Measurements from ENCODE around the gene MAP3K20. TPM values are rescaled to one million over a fixed set of nuclear protein-coding genes. Genes with fewer than 3 reads are reported as not detected.
"Not testable (repeated sequence)": the region's sequence is repeated elsewhere in the genome, so short reads cannot be mapped to it uniquely, and the experiment has no call there.

The MAP3K20 gene
- total RNA-seq, 2 donors from 2014 or later: 138 to 167 TPM

DNA sequence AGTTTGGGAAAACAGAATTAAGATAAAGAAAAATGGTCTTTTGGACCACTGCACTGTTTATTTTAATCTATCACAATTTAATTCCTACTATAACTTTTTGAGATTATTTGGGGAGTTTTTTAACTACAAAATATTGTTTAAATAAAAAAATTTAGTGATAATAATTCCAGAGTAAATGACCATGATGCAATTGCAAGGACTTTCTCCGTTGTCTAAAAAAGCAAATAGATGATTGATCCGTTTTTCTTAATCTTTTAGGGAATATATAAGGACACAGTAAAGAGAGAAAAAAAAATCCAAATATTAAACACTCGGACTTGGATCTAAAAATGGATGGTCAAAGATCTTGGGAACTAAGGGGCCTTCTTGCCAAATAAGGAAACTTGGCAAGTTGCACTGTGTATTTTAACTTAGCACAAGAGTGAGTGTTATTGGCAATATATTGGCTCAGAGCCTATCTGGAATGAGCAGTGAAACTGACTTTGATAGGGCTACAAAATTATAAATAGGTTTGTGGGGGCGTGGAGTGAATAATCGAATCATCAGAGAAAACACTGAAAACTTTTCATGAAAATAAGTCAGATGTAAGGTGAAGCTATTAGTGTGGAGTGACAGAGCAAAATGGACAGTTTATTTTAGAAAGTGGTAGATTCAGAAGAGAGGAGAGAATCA is 2.0 kb downstream of the MAP3K20 start:
- intact Hi-C loops (cut with DNase I): loop anchor here in 1 of 2 donors (5.0 kb wide), 1 partner anchor 130 kb away; no protein-coding TSS in a partner anchor
- no peak for DNase-seq (ENCODE audit: low spot score)

DNA sequence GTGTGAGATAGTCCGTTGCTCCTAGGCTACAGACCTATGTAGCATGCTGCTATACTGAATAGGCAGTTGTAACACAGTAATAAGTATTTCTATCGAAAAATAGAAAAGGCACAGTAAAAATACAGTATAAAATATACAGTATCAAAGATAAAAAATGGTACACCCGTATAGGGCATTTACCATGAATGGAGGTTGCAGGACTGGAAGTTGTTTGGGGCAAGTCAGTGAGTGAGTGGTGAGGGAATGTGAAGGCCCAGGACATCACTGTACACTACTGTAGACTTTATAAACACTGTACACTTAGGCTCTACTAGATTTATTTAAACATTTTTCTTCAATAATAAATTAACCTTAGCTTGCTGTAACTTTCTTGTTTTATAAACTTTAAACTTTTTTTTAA is 3.5 kb downstream of the MAP3K20 start:
- intact Hi-C loops (cut with DNase I): loop anchor here in 1 of 2 donors (5.0 kb wide), 1 partner anchor 128 kb away; no protein-coding TSS in a partner anchor
- no peak for DNase-seq (ENCODE audit: low spot score)

DNA sequence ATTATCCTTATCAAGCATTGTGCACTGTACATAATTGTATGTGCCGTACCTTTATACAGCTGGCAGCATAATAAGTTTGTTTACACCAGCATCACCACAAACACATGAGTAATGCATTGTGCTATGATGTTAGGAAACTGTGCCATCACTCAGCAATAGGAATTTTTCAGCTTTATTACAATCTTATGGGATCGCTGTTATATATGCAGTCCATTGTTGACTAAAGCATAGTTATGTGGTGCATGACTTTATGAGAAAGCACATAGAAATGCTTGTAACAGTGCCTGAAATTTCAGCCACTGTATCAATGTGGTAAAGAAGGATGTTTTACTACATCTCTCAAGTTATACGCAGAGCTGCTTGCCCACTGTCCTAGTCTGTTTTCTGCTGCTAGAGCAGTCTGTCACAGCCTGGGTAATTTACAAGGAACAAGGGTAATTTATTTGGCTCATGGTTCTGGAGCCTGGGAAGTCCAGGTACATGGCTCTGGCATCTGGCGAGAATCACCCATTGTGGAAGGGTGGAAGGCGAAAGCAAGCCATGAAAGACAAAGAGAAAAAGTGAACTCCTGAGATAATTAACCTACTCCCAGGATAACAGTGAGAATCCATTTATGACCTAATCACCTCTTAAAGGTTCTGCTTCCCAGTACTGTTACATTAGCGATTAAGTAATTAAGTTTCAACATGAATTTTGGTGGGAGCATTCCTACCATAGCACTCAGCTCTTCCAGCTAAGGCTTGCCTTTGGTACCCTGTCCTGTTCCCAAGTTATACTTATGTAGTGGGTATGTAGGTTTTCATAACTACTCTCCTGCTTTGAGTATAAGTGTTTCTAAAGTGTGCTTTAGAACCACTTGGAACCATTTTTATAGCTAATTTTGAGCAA is 4.6 kb downstream of the MAP3K20 start:
- DNase-seq (ENCODE audit: low spot score): no peak
- intact Hi-C loops (cut with DNase I): loop anchor here in 1 of 2 donors (5.0 kb wide), 1 partner anchor 127 kb away; no protein-coding TSS in a partner anchor

DNA sequence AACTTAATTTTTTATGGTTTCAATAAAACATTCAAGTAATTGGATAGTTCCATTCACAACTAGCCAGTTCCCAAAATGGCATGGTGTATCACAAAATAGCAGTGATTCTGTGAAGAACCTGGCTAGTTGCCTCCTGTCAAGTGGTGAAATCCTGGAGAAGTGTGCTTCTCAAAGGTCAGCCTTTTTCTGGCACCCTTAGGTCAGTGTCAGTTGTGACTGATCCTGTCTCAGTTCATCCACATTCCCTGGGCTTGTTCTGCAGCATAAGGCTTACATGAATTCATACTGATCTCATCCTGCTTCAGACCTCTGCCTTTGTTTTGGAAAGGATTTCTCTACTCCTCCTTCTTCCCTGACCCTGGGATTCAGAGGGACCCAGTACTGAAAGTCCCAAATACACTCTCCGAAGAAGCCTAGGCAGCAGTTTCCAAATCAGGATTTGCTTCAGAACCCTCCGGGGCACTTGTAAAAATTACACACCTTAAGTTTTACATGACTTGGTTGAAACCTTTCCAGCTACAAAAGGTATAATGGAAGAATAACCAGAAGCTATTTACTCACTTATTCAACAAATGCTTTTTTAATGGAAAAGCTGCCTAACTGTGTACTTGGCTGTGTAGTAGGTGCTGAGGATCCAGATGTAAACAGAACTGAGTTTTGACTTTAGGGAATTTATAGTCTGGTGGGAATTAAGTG is 11.0 kb downstream of the MAP3K20 start:
- DNase-seq (ENCODE audit: low spot score): no peak
- intact Hi-C loops (cut with DNase I): no loop called here

- intact Hi-C loops (cut with DNase I): no loop called here
- no peak for DNase-seq (ENCODE audit: low spot score)
Measured at GRCh38 chr2:173087214-173087581, 11.6 kb downstream of the MAP3K20 start.

- intact Hi-C loops (cut with DNase I): no loop called here
Measured at GRCh38 chr2:173087793-173088496, 12.3 kb downstream of the MAP3K20 start.

GRCh38 chr2:173090276-173090877 is 14.7 kb downstream of the MAP3K20 start:
- no peak for DNase-seq (ENCODE audit: low spot score)
- intact Hi-C loops (cut with DNase I): no loop called here

More at GRCh38 chr2:173087793-173088496, 12.3 kb downstream of the MAP3K20 start:
- DNase-seq (ENCODE audit: low spot score): no peak

- intact Hi-C loops (cut with DNase I): no loop called here
- no peak for DNase-seq (ENCODE audit: low spot score)
Measured at GRCh38 chr2:173090973-173091660, 15.5 kb downstream of the MAP3K20 start.

DNA sequence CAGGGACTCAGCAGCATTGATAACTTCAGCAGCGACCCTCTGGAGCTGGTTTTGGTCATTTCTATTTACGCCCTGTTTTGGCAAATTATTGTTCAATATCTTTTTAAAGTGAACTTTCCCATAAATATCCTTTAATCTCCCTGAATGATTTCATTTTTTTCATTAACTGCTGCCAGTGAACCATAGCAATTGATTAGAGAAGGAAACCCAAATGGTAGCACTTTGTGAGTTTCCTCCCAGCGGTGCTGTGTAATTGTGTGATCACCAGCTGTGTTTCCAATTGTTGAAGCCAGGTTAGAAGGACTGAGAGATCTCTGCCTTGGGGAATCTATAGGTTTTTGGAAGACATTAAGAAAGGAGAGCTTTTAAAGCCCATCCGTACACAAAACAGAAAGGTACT is 16.3 kb downstream of the MAP3K20 start:
- no peak for DNase-seq (ENCODE audit: low spot score)
- intact Hi-C loops (cut with DNase I): no loop called here

GRCh38 chr2:173092844-173093402 is 17.3 kb downstream of the MAP3K20 start:
- intact Hi-C loops (cut with DNase I): no loop called here
- DNase-seq (ENCODE audit: low spot score): no peak

- intact Hi-C loops (cut with DNase I): not testable (repeated sequence)
Measured at GRCh38 chr2:173093617-173094016, 18.0 kb downstream of the MAP3K20 start.

GRCh38 chr2:173094731-173095130 is 19.1 kb downstream of the MAP3K20 start:
- intact Hi-C loops (cut with DNase I): no loop called here
- no peak for DNase-seq (ENCODE audit: low spot score)

More at GRCh38 chr2:173093617-173094016, 18.0 kb downstream of the MAP3K20 start:
- DNase-seq (ENCODE audit: low spot score): not testable (repeated sequence)

GRCh38 chr2:173095356-173095755 is 19.7 kb downstream of the MAP3K20 start:
- intact Hi-C loops (cut with DNase I): no loop called here
- DNase-seq (ENCODE audit: low spot score): no peak

- no peak for DNase-seq (ENCODE audit: low spot score)
- intact Hi-C loops (cut with DNase I): no loop called here
Measured at GRCh38 chr2:173099271-173099670, 23.6 kb downstream of the MAP3K20 start.

GRCh38 chr2:173099804-173100203 is 24.2 kb downstream of the MAP3K20 start:
- DNase-seq (ENCODE audit: low spot score): no peak
- intact Hi-C loops (cut with DNase I): no loop called here

GRCh38 chr2:173101687-173102086 is 26.0 kb downstream of the MAP3K20 start:
- intact Hi-C loops (cut with DNase I): no loop called here
- no peak for DNase-seq (ENCODE audit: low spot score)

GRCh38 chr2:173104156-173104555 is 28.5 kb downstream of the MAP3K20 start:
- no peak for DNase-seq (ENCODE audit: low spot score)
- intact Hi-C loops (cut with DNase I): no loop called here

Measured in posterior vena cava (tissue), 2 donors.